CD14-positive monocyte (primary cell): Measurements from ENCODE around the gene MACROD1. TPM values are rescaled to one million over a fixed set of nuclear protein-coding genes. Genes with fewer than 3 reads are reported as not detected.

Experiments
- DNase-seq, 3 donors: peaks; one replicate each; pipeline ENCODE4 v3.0.0-alpha.2; 2011 to 2022
- H2AFZ ChIP-seq: 2 replicates; pipeline ENCODE4 v1.6.0; 2012; ENCODE audit warnings: mild to moderate bottlenecking, low read depth, low read length, inconsistent platforms; ENCODE audit not compliant: insufficient read depth, poor library complexity, severe bottlenecking
- H3K27ac ChIP-seq, 2 donors: 1 replicate in 1 of 2; 2 replicates in 1 of 2; pipeline ENCODE4 v1.5.1; 2012 to 2013; ENCODE audit warnings: low read length in 2 of 2, control low read depth in 1 of 2, inconsistent platforms in 1 of 2, low read depth in 1 of 2, mild to moderate bottlenecking in 1 of 2
- H3K27me3 ChIP-seq, 2 donors: one replicate each; pipeline versions ENCODE4 v1.6.0 to v1.6.1; 2011 to 2013; ENCODE audit warnings: low read length in 2 of 2; ENCODE audit not compliant: control insufficient read depth in 2 of 2, insufficient read depth in 2 of 2
- H3K36me3 ChIP-seq, 2 donors: replicated peaks in 1 of 2; 1 replicate in 1 of 2; 2 replicates in 1 of 2; pipeline versions ENCODE4 v1.5.1 to v1.6.1; 2012 to 2013; ENCODE audit warnings: low read length in 2 of 2, control low read depth in 1 of 2, inconsistent platforms in 1 of 2, mild to moderate bottlenecking in 1 of 2; ENCODE audit not compliant: insufficient read depth in 2 of 2, control insufficient read depth in 1 of 2
- H3K4me1 ChIP-seq, 2 donors: 1 replicate in 1 of 2; 2 replicates in 1 of 2; pipeline versions ENCODE4 v1.5.1 to v1.6.1; 2012 to 2013; ENCODE audit warnings: low read length in 2 of 2, control low read depth in 1 of 2, inconsistent platforms in 1 of 2, mild to moderate bottlenecking in 1 of 2, moderate library complexity in 1 of 2; ENCODE audit not compliant: insufficient read depth in 2 of 2, control insufficient read depth in 1 of 2
- H3K4me2 ChIP-seq: replicated peaks from 2 replicates; pipeline ENCODE3; 2012; ENCODE audit warnings: low read length, moderate library complexity, mild to moderate bottlenecking; ENCODE audit not compliant: poor library complexity, severe bottlenecking; ENCODE audit errors: extremely low read depth
- H3K4me3 ChIP-seq, 3 experiments: fragments of 200-600 bp in 1 of 3; sonication (generic) in 1 of 3; replicated peaks in 1 of 3; 1 replicate in 2 of 3; 2 replicates in 1 of 3; pipeline ENCODE4 v1.5.1; 2011 to 2013; ENCODE audit warnings: low read length in 3 of 3, mild to moderate bottlenecking in 3 of 3, control low read depth in 2 of 3, low read depth in 2 of 3, inconsistent platforms in 1 of 3, moderate library complexity in 1 of 3
- H3K79me2 ChIP-seq: 2 replicates; pipeline ENCODE4 v1.6.0; 2012; ENCODE audit warnings: mild to moderate bottlenecking, control low read depth, inconsistent platforms, low read length, moderate library complexity; ENCODE audit not compliant: insufficient read depth
- H3K9ac ChIP-seq: 2 replicates; pipeline ENCODE4 v1.6.0; 2017; ENCODE audit warnings: low read length, mild to moderate bottlenecking; ENCODE audit not compliant: insufficient read depth, poor library complexity, severe bottlenecking
- H3K9me3 ChIP-seq, 2 donors: replicated peaks in 1 of 2; 1 replicate in 1 of 2; 2 replicates in 1 of 2; pipeline versions ENCODE4 v1.5.1 to v1.6.1; 2012 to 2013; ENCODE audit warnings: low read length in 2 of 2, control low read depth in 1 of 2; ENCODE audit not compliant: control insufficient read depth in 1 of 2, insufficient read depth in 1 of 2
- H4K20me1 ChIP-seq: 2 replicates; pipeline ENCODE4 v1.6.0; 2012; ENCODE audit warnings: mild to moderate bottlenecking, low read length, control low read depth, moderate library complexity; ENCODE audit not compliant: insufficient read depth
- H3K27ac Mint-ChIP-seq, 7 donors: one replicate each; pipeline ENCODE4 v1.8.0; 2020; ENCODE audit warnings: mild to moderate bottlenecking in 7 of 7, mixed read lengths in 7 of 7, moderate library complexity in 6 of 7, inconsistent platforms in 2 of 7
- H3K27me3 Mint-ChIP-seq, 3 donors: one replicate each; pipeline ENCODE4 v1.8.0; 2021 to 2022; ENCODE audit warnings: low read depth in 3 of 3, mild to moderate bottlenecking in 3 of 3, mixed read lengths in 3 of 3, moderate library complexity in 3 of 3, inconsistent platforms in 1 of 3
- H3K36me3 Mint-ChIP-seq, 2 donors: one replicate each; pipeline ENCODE4 v1.8.0; 2020; ENCODE audit warnings: mixed read lengths in 2 of 2, inconsistent platforms in 1 of 2, mild to moderate bottlenecking in 1 of 2
- H3K4me1 Mint-ChIP-seq: one replicate; pipeline ENCODE4 v1.8.0; 2020; ENCODE audit warnings: mild to moderate bottlenecking, mixed read lengths
- H3K4me3 Mint-ChIP-seq, 2 donors: one replicate each; pipeline ENCODE4 v1.8.0; 2020; ENCODE audit warnings: mild to moderate bottlenecking in 2 of 2, mixed read lengths in 2 of 2, moderate library complexity in 1 of 2
- H3K9me3 Mint-ChIP-seq, 7 donors: one replicate each; pipeline ENCODE4 v1.8.0; 2020 to 2022; ENCODE audit warnings: mixed read lengths in 7 of 7, mild to moderate bottlenecking in 6 of 7, moderate library complexity in 6 of 7, inconsistent platforms in 2 of 7
- WGBS: methylation state at CpG from one replicate; pipeline ENCODE4 v1.1.5; 2013; ENCODE audit warnings: missing lambda C conversion rate; ENCODE audit not compliant: insufficient coverage; 5-methylcytosine and 5-hydroxymethylcytosine counted together
- intact Hi-C, 2 donors: fragments of 100-400 bp; cut with micrococcal nuclease; formaldehyde crosslinking; loops; one replicate each; pipeline versions ENCODE4 v1.15.0 to v1.15.1; 2023
- polyA plus RNA-seq, 3 donors: library from polyadenylated mRNA; depleted of rRNA in 1 of 3; unstranded in 2 of 3; stranded (reverse) in 1 of 3; fragments of 300-500 nt in 2 of 3; fragments of >200 nt in 1 of 3; fragmentation: Illumina TruSeq in 2 of 3; gene quantifications; 1 replicate in 2 of 3; 2 replicates in 1 of 3; pipeline ENCODE4 v1.2.3, GENCODE V29; 2012 to 2021
- TF ChIP-seq, protein P1 (sequence below): fragments of 200-600 bp; IDR thresholded peaks from one replicate; pipeline ENCODE4 v1.8.0; 2022; ENCODE audit warnings: antibody characterized with exemption, mild to moderate bottlenecking

MACROD1 gene
- polyA plus RNA-seq, 3 donors: 1.5 to 2.4 (median 2.2) TPM

DNA sequence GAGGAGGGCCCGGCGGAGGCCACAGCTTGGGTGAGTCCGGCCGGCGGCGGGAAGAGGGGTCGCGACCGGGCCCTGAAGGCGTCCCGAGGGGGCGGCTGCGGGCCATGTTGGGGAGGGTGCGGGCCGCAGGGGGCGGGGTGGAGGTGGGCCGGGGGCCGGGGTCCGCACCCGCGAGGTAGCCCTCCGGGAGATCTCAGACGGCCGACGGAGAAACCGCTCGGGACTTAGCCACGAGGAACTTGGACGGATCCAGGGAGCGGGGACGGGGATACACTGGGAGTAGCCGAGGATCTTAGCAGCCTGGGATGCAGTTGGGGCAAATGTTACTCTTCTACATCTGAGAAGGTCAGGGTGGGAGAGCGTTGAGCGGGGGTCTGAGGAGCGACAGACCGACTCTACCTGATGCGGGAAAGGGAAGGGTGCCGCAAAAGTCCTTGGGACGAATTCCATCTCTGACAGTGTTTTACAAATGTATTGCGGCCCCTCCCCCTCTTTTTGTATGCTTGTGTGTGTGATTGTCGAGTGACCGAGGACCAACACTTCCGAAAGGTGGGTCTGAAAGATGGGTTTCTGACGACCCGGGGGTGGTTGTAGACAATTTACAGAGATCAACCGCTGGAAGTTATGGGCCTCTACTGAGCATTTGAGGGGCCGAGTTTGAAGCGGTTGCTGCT lies 20.7 kb upstream of the MACROD1 start:
- no peak overlapping the region for H3K4me3 ChIP-seq
- H3K9ac ChIP-seq: no peak overlapping the region
- Mint-ChIP-seq H3K36me3 (peaks cover 6 to 16% of the 10 kb centered on the region in 2 donors), H3K4me1 (peaks cover 46% of the 10 kb centered on the region), H3K27me3 (peaks cover 0 to 1% (median 0%) of the 10 kb centered on the region in 3 donors), H3K9me3 (no peaks in the 10 kb centered on the region), H3K4me3 (no peak overlapping the region), H3K27ac (peak overlapping the region in 2 of 7 donors; percentile 80 to 89)
- peaks cover 18% of the 10 kb centered on the region for H3K79me2 ChIP-seq
- under 1% methylated on average over 44 of the region's 48 CpGs for WGBS
- no peak overlapping the region for H2AFZ ChIP-seq
- peaks cover 0 to 3% of the 10 kb centered on the region in 2 donors for H3K36me3 ChIP-seq
- no peak overlapping the region for H3K27ac ChIP-seq
- no peaks in the 10 kb centered on the region for H3K9me3 ChIP-seq
- TF ChIP-seq, protein P1, sequence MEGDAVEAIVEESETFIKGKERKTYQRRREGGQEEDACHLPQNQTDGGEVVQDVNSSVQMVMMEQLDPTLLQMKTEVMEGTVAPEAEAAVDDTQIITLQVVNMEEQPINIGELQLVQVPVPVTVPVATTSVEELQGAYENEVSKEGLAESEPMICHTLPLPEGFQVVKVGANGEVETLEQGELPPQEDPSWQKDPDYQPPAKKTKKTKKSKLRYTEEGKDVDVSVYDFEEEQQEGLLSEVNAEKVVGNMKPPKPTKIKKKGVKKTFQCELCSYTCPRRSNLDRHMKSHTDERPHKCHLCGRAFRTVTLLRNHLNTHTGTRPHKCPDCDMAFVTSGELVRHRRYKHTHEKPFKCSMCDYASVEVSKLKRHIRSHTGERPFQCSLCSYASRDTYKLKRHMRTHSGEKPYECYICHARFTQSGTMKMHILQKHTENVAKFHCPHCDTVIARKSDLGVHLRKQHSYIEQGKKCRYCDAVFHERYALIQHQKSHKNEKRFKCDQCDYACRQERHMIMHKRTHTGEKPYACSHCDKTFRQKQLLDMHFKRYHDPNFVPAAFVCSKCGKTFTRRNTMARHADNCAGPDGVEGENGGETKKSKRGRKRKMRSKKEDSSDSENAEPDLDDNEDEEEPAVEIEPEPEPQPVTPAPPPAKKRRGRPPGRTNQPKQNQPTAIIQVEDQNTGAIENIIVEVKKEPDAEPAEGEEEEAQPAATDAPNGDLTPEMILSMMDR: no peak
- H3K4me1 ChIP-seq: peaks cover 33 to 46% of the 10 kb centered on the region in 2 donors
- no peak for DNase-seq
- H3K27me3 ChIP-seq: no peaks in the 10 kb centered on the region
- no peaks in the 10 kb centered on the region for H4K20me1 ChIP-seq
- intact Hi-C loops: no loop called here
- peak overlapping the region; percentile 98 for H3K4me2 ChIP-seq

- peaks cover 18% of the 10 kb centered on the region for H3K79me2 ChIP-seq
- under 1% methylated on average over 62 of the region's 74 CpGs for WGBS
- no peaks in the 10 kb centered on the region for H3K27me3 ChIP-seq
- no peaks in the 10 kb centered on the region for H3K9me3 ChIP-seq
- H3K4me1 ChIP-seq: peaks cover 40 to 54% of the 10 kb centered on the region in 2 donors
- no peaks in the 10 kb centered on the region for H3K9me3 Mint-ChIP-seq
- intact Hi-C loops: no loop called here
- peaks cover 0 to 1% (median 0%) of the 10 kb centered on the region in 3 donors for H3K27me3 Mint-ChIP-seq
- peak within 1 kb of the TSS; percentile 48 to 84 (median 48) for H3K4me3 ChIP-seq
- H3K27ac ChIP-seq: peak within 1 kb of the TSS; percentile 78 to 88
- TF ChIP-seq, protein P1: peak; percentile 36
- peaks cover 6 to 13% of the 10 kb centered on the region in 2 donors for H3K36me3 Mint-ChIP-seq
- peak within 1 kb of the TSS; percentile 90 to 93 for H3K4me3 Mint-ChIP-seq
- H3K9ac ChIP-seq: peak within 1 kb of the TSS; percentile 74
- H3K36me3 ChIP-seq: peaks cover 0 to 3% of the 10 kb centered on the region in 2 donors
- H3K4me1 Mint-ChIP-seq: peaks cover 52% of the 10 kb centered on the region
- H3K4me2 ChIP-seq: peak within 1 kb of the TSS; percentile 98
- peak; percentile 100 for DNase-seq
- peak within 1 kb of the TSS; percentile 89 to 97 (median 96) for H3K27ac Mint-ChIP-seq
- H2AFZ ChIP-seq: peak within 1 kb of the TSS; percentile 90
- H4K20me1 ChIP-seq: no peaks in the 10 kb centered on the region
Measured at GRCh38 chr11:64185693-64186491, 20.0 kb upstream of the MACROD1 start, which contains the start of gene STIP1. TSS of gene STIP1 (plus strand) at chr11:64186171. CDS start at chr11:64186262, 91 bp downstream.
